GM19438 (cell line): Measurements from ENCODE around the gene TECTA.
"Not testable (repeated sequence)": the region's sequence is repeated elsewhere in the genome, so short reads cannot be mapped to it uniquely, and the experiment has no call there.

Experiments used
- ATAC-seq: cut with Tn5 transposase; IDR thresholded peaks from one replicate; pipeline ENCODE4 v1.9.1; 2021; ENCODE audit warnings: low read depth; ENCODE audit not compliant: unreplicated experiment

The TECTA gene

GRCh38 chr11:121226415-121227263, 125.6 kb downstream of the TECTA start:
- no peak for ATAC-seq

- ATAC-seq: no peak
These were observed 127.8 kb downstream of the TECTA start for GRCh38 chr11:121228851-121229250.

GRCh38 chr11:121229495-121230215, 128.6 kb downstream of the TECTA start:
- ATAC-seq: no peak

- no peak for ATAC-seq
These were observed 130.7 kb downstream of the TECTA start for GRCh38 chr11:121231576-121232278.

- no peak for ATAC-seq
These were observed 134.0 kb downstream of the TECTA start for GRCh38 chr11:121235057-121235456.

GRCh38 chr11:121236115-121237001, 135.3 kb downstream of the TECTA start:
- peak; percentile 65 for ATAC-seq

GRCh38 chr11:121237247-121237646, 136.2 kb downstream of the TECTA start:
- ATAC-seq: not testable (repeated sequence)

- no peak for ATAC-seq
These were observed 136.9 kb downstream of the TECTA start for GRCh38 chr11:121237686-121238658.

GRCh38 chr11:121238956-121239355, 137.9 kb downstream of the TECTA start:
- ATAC-seq: no peak

- not testable (repeated sequence) for ATAC-seq
These were observed 139.0 kb downstream of the TECTA start for GRCh38 chr11:121240001-121240400.

- ATAC-seq: no peak
These were observed 139.7 kb downstream of the TECTA start for GRCh38 chr11:121240650-121241303.
